ENCODE results near the gene FOXB2.

FOXB2 gene

GRCh38 chr9:77063645-77064285 lies 44.3 kb downstream of the FOXB2 start:
- no peak for DNase-seq (ENCODE audit: low read depth in 2 of 2)

- DNase-seq (ENCODE audit: low read depth in 2 of 2): no peak
Observed at GRCh38 chr9:77066388-77066787, 46.9 kb downstream of the FOXB2 start.
